ENCODE measurements around the gene COA1. TPM values are rescaled to one million over a fixed set of nuclear protein-coding genes. Genes with fewer than 3 reads are reported as not detected.

The COA1 gene
- total and polyA plus RNA-seq, 9 of the 15 experiments (the other 6 are each of a cell fraction or from before 2014, with no cell fraction given) = 98.9 to 463 (median 181) TPM

DNA sequence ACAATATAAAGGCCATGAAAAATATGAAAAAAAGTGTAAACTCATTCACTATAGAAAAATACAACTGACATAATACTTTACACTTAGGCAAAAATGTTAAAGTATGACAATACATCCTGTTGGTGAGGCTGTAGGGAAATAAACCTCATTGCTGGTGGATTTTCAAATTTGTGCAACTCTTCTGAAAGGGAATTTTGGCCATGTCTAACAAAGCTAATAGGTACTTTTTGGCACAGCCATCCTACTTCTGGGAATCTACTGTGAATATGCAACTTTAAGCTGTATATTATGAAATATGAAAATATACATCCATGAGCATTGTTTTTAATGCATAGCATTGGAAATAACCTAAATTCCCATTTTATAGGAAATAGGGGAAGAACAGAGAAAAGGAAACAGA is 13.4 kb upstream of the COA1 start (continued):
- TF ChIP-seq, protein P1, sequence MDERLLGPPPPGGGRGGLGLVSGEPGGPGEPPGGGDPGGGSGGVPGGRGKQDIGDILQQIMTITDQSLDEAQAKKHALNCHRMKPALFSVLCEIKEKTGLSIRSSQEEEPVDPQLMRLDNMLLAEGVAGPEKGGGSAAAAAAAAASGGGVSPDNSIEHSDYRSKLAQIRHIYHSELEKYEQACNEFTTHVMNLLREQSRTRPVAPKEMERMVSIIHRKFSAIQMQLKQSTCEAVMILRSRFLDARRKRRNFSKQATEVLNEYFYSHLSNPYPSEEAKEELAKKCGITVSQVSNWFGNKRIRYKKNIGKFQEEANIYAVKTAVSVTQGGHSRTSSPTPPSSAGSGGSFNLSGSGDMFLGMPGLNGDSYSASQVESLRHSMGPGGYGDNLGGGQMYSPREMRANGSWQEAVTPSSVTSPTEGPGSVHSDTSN (CRISPR knock-in tag; IDR thresholded peaks at IDR 0.05; ENCODE audit: low read depth) = no peak
- TF ChIP-seq, protein P1 (tag; conservative IDR thresholded peaks at IDR 0.05; ENCODE audit: low read depth) = no peak
- no peak for TF ChIP-seq ETV1 (tag; conservative IDR thresholded peaks at IDR 0.05; ENCODE audit: low read depth)
- TF ChIP-seq ZBED1 (IDR thresholded peaks at IDR 0.05) = no peak
- TF ChIP-seq, protein P2, sequence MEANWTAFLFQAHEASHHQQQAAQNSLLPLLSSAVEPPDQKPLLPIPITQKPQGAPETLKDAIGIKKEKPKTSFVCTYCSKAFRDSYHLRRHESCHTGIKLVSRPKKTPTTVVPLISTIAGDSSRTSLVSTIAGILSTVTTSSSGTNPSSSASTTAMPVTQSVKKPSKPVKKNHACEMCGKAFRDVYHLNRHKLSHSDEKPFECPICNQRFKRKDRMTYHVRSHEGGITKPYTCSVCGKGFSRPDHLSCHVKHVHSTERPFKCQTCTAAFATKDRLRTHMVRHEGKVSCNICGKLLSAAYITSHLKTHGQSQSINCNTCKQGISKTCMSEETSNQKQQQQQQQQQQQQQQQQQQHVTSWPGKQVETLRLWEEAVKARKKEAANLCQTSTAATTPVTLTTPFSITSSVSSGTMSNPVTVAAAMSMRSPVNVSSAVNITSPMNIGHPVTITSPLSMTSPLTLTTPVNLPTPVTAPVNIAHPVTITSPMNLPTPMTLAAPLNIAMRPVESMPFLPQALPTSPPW (CRISPR knock-in tag; IDR thresholded peaks at IDR 0.05) = no peak

DNA sequence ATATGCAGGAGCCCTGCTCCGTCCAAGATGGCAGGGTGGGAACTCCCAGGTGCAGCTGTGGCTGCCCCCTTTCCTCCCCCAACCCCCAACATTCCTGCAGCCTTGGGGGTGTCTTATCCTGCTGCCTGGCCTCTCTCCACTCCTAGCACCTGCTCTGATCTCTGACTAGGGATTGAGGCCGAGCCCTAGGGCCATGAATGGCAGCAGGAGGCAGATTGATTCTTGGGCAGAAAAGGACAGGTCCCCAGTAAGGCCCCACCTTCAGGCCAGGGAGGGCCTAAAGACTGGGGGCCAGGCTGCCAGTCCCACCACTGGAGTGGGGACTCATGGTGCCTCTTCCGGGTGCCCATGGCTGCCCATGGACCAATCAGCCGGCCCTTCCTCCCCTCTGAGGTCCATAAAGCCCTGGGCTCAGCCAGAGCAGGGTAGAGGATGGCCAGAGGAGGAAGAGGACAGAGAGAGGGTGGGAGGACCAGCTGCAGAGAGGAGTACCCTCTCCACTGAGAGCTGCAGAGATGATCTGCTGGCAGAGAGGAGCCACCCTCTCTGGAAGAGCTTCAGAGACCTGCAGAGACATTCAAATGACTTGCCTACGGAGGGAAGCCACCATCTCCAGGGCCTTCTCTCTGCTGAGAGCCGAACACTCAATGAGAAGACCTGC is 8.3 kb upstream of the COA1 start:
- FAIRE-seq = no peak
- in situ Hi-C loops (cut with MboI) = no loop called here
- H2AFZ ChIP-seq (ENCODE audit: low read depth, low read length) = peak overlapping the region; percentile 21; the same call in 1 of the 2 replicates

More for the DNA sequence above, 8.3 kb upstream of the COA1 start:
- Histone ChIP-seq H3K4me3 (no peak overlapping the region), H3K79me2 (ENCODE audit: control insufficient read depth, insufficient read depth, low read length) (no peaks in the 10 kb centered on the region), H3K9me3 (replicated peaks; ENCODE audit: control insufficient read depth, insufficient read depth, low read depth, low read length) (no peaks in the 10 kb centered on the region), H3K4me1 (replicated peaks in 1 of 2; ENCODE audit: control insufficient read depth in 2 of 2, insufficient read depth in 2 of 2, low read length in 2 of 2) (peaks cover 7 to 17% of the 10 kb centered on the region in 2 experiments), H3K36me3 (ENCODE audit: control insufficient read depth, insufficient read depth, low read length) (no peaks in the 10 kb centered on the region), H3K27ac (ENCODE audit: extremely low read depth, low read depth, low read length) (no peak overlapping the region), H4K20me1 (replicated peaks; ENCODE audit: control insufficient read depth, insufficient read depth, low read length) (no peaks in the 10 kb centered on the region), H3K9me1 (ENCODE audit: control insufficient read depth, insufficient read depth, low read length) (no peaks in the 10 kb centered on the region), H3K4me2 (ENCODE audit: insufficient read depth, low read length) (no peak overlapping the region), H3K9ac (ENCODE audit: insufficient read depth in 1 of 2, low read depth in 2 of 2, low read length in 2 of 2) (peak overlapping the region in 1 of 2 experiments; percentile 1; a peak in 1 of 4 replicates), H3K27me3 (ENCODE audit: control insufficient read depth in 2 of 2, insufficient read depth in 2 of 2, low read length in 2 of 2) (no peaks in the 10 kb centered on the region)
- peak; percentile 13 for ATAC-seq
- no peak for DNase-seq (ENCODE audit: extremely low read depth in 1 of 4, low spot score in 3 of 4)
- ChIA-PET CTCF (ENCODE audit: low intra/inter-chr PET ratio) (no interaction called here), POLR2A (interaction anchor here (0.5 to 1.7 kb wide), 2 partner anchors 9 to 282 kb away, joined by 3 read pairs; no protein-coding TSS in a partner anchor)
- BruUV-seq (replicated peaks) = no TSS peak
- 94% methylated on average over 6 of the region's 6 CpGs for WGBS (ENCODE audit: insufficient coverage, low coverage, missing lambda C conversion rate)
- intact Hi-C loops (cut with micrococcal nuclease) = loop anchor here (2.0 kb wide), 1 partner anchor 13 kb away; no protein-coding TSS in a partner anchor
